SK-N-SH treated with all-trans-retinoic acid at 6 μM for 48 hours (cell line): ENCODE measurements around the gene CDC42SE1.

ENCODE experiments used
- ATAC-seq: fragments of 200-7000 bp; cut with Tn5 transposase; 3 replicates; pipeline ENCODE4 v1.9.1; 2020; ENCODE audit warnings: mild to moderate bottlenecking, moderate library complexity
- ARNTL ChIP-seq: fragments of 450-650 bp; formaldehyde crosslinking; IDR thresholded peaks from 2 replicates; pipeline ENCODE4 v1.5.0; 2020; ENCODE audit warnings: low read depth, mild to moderate bottlenecking, moderate library complexity, borderline replicate concordance
- BACH2 ChIP-seq: fragments of 250-450 bp; sonication (Bioruptor Pico); IDR thresholded peaks from 2 replicates; pipeline ENCODE4 v1.9.0; 2021; ENCODE audit warnings: mild to moderate bottlenecking, borderline replicate concordance
- CSDC2 ChIP-seq: fragments of 250-450 bp; sonication (Bioruptor Pico); IDR thresholded peaks from 2 replicates; pipeline ENCODE4 v1.5.0; 2020; ENCODE audit warnings: mild to moderate bottlenecking, moderate library complexity
- CSRNP3 ChIP-seq: fragments of 250-450 bp; sonication (Bioruptor Pico); IDR thresholded peaks from 2 replicates; pipeline ENCODE4 v1.5.1; 2021; ENCODE audit warnings: mild to moderate bottlenecking, moderate library complexity
- ESRRG ChIP-seq: fragments of 250-450 bp; sonication (Bioruptor Pico); IDR thresholded peaks from 2 replicates; pipeline ENCODE4 v1.6.1; 2021; ENCODE audit warnings: mild to moderate bottlenecking
- GLIS3 ChIP-seq: fragments of 250-450 bp; sonication (Bioruptor Pico); IDR thresholded peaks from 2 replicates; pipeline ENCODE4 v1.5.0; 2020; ENCODE audit warnings: mild to moderate bottlenecking, moderate library complexity
- ISL1 ChIP-seq: fragments of 250-450 bp; sonication (Bioruptor Pico); IDR thresholded peaks from 2 replicates; pipeline ENCODE4 v2.1.2; 2022; ENCODE audit warnings: mild to moderate bottlenecking, moderate library complexity
- POU6F1 ChIP-seq: fragments of 250-450 bp; sonication (Bioruptor Pico); IDR thresholded peaks from 2 replicates; pipeline ENCODE4 v1.8.0; 2021; ENCODE audit warnings: low read depth, mild to moderate bottlenecking, moderate library complexity, borderline replicate concordance
- RARB ChIP-seq: fragments of 250-450 bp; sonication (Bioruptor Pico); IDR thresholded peaks from 2 replicates; pipeline ENCODE4 v1.8.0; 2021; ENCODE audit warnings: mild to moderate bottlenecking, moderate library complexity
- TCF4 ChIP-seq: fragments of 250-450 bp; sonication (Bioruptor Pico); IDR thresholded peaks from 2 replicates; pipeline ENCODE4 v1.8.0; 2021; ENCODE audit warnings: mild to moderate bottlenecking, moderate library complexity, borderline replicate concordance
- TOX ChIP-seq: fragments of 250-450 bp; sonication (Bioruptor Pico); IDR thresholded peaks from 2 replicates; pipeline ENCODE4 v1.8.0; 2021; ENCODE audit warnings: mild to moderate bottlenecking, moderate library complexity, borderline replicate concordance
- ZC3H10 ChIP-seq: fragments of 250-450 bp; sonication (Bioruptor Pico); IDR thresholded peaks from 2 replicates; pipeline ENCODE4 v1.5.1; 2021; ENCODE audit warnings: mild to moderate bottlenecking, moderate library complexity
- ZFP3 ChIP-seq: fragments of 250-450 bp; sonication (Bioruptor Pico); IDR thresholded peaks from 2 replicates; pipeline ENCODE4 v1.5.0; 2020; ENCODE audit warnings: mild to moderate bottlenecking, moderate library complexity
- ZFP30 ChIP-seq: fragments of 450-650 bp; formaldehyde crosslinking; IDR thresholded peaks from 2 replicates; pipeline ENCODE4 v1.5.0; 2022; ENCODE audit warnings: mild to moderate bottlenecking, moderate library complexity
- ZNF565 ChIP-seq: fragments of 450-650 bp; formaldehyde crosslinking; conservative IDR thresholded peaks from 2 replicates; pipeline ENCODE4 v1.5.0; 2020; ENCODE audit warnings: low read depth, mild to moderate bottlenecking, moderate library complexity
- ZNF70 ChIP-seq: fragments of 450-650 bp; formaldehyde crosslinking; IDR thresholded peaks from 2 replicates; pipeline ENCODE4 v1.5.0; 2020; ENCODE audit warnings: mild to moderate bottlenecking, moderate library complexity
- ZNF8 ChIP-seq: fragments of 450-650 bp; formaldehyde crosslinking; IDR thresholded peaks from 2 replicates; pipeline ENCODE4 v1.5.0; 2020; ENCODE audit warnings: mild to moderate bottlenecking, moderate library complexity
- TF ChIP-seq, protein P1 (sequence below): fragments of 250-450 bp; sonication (Bioruptor Pico); IDR thresholded peaks from 2 replicates; pipeline ENCODE4 v1.5.0; 2020; ENCODE audit warnings: mild to moderate bottlenecking, moderate library complexity
- TF ChIP-seq, protein P2 (sequence below): fragments of 250-450 bp; sonication (Bioruptor Pico); IDR thresholded peaks from 2 replicates; pipeline ENCODE4 v1.8.0; 2020; ENCODE audit warnings: mild to moderate bottlenecking, moderate library complexity, borderline replicate concordance
- TF ChIP-seq, protein P3 (sequence below): fragments of 250-450 bp; sonication (Bioruptor Pico); IDR thresholded peaks from 2 replicates; pipeline ENCODE4 v1.5.1; 2020; ENCODE audit warnings: low read depth, mild to moderate bottlenecking, moderate library complexity

Gene CDC42SE1

DNA sequence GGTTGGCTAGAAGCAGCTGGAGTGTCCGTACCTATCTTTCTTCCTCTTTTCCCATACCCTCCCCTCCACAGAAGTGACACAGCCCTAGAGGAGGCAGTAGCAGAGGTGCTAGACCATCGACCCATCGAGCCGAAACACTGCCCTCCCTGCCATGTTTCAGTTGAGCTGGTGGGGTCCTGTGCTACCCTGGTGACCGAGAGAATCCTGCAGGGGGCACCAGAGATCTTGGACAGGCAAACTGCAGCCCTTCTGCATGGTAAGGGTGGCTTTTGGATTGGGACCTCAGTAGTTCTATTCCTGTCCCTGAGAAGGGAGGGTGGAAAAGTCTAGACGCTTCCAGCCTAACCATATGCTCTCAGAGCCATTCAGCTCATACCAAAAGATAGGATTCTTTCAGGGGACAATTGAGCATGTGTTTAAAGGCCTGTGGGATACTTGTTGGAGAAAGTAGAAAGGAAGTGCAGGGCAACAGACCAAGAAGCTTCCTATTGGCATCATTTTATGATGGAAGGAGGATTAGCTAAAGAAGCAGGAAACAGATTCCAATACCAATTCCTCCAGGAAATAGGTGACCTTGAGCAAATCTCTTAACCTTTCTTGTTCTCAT, 34.8 kb downstream of the CDC42SE1 start (continued):
- TF ChIP-seq, protein P1, sequence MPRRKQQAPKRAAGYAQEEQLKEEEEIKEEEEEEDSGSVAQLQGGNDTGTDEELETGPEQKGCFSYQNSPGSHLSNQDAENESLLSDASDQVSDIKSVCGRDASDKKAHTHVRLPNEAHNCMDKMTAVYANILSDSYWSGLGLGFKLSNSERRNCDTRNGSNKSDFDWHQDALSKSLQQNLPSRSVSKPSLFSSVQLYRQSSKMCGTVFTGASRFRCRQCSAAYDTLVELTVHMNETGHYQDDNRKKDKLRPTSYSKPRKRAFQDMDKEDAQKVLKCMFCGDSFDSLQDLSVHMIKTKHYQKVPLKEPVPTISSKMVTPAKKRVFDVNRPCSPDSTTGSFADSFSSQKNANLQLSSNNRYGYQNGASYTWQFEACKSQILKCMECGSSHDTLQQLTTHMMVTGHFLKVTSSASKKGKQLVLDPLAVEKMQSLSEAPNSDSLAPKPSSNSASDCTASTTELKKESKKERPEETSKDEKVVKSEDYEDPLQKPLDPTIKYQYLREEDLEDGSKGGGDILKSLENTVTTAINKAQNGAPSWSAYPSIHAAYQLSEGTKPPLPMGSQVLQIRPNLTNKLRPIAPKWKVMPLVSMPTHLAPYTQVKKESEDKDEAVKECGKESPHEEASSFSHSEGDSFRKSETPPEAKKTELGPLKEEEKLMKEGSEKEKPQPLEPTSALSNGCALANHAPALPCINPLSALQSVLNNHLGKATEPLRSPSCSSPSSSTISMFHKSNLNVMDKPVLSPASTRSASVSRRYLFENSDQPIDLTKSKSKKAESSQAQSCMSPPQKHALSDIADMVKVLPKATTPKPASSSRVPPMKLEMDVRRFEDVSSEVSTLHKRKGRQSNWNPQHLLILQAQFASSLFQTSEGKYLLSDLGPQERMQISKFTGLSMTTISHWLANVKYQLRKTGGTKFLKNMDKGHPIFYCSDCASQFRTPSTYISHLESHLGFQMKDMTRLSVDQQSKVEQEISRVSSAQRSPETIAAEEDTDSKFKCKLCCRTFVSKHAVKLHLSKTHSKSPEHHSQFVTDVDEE (CRISPR knock-in tag), result no peak
- TF ChIP-seq ZFP3 (CRISPR knock-in tag) (no peak), ZNF70 (CRISPR knock-in tag) (no peak), ARNTL (CRISPR knock-in tag) (no peak), ZNF8 (no peak)

GRCh38 chr1:151013518-151013917, 45.9 kb downstream of the CDC42SE1 start:
- no peak for TF ChIP-seq ZFP3 (CRISPR knock-in tag)
- no peak for TF ChIP-seq RARB (CRISPR knock-in tag)
- no peak for TF ChIP-seq TCF4
- no peak for TF ChIP-seq TOX
- TF ChIP-seq ZC3H10 (CRISPR knock-in tag), result no peak
- TF ChIP-seq, protein P1 (CRISPR knock-in tag), result no peak
- no peak for ATAC-seq

DNA sequence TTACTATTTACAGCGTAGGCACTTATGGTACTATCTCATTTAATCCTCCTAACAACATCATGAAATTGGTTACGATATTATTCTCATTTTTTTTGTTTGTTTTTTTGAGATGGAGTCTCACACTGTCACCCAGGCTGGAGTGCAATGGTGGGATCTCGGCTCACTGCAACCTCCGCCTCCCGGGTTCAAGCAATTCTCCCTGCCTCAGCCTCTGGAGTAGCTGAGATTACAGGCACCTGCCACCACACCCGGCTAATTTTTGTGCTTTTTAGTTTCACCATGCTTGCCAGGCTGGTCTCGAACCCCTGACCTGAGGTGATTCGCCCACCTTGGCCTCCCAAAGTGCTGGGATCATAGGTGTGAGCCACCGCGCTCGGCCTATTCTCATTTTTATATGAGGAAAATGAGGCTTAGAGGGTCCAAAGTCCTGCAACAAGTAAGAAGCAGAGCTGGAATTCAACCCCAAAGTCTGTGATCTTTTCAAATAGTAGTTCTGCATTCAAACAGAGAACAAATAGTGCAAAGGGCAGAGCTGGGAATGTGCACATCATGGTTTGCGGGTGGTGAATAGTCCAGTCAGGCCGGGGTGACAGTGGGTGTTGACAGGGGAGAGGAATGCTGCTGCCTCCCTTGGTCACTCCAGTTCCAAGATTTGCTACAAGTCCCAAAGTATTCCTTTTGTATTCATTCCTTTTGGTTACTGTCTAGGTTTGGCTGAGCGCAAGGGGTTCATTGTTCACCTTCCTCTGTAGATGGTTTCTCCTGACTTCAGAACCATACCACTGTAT, 46.5 kb downstream of the CDC42SE1 start:
- TF ChIP-seq ZC3H10 (CRISPR knock-in tag) (no peak), CSRNP3 (CRISPR knock-in tag) (no peak), ZFP3 (CRISPR knock-in tag) (no peak), ZNF70 (CRISPR knock-in tag) (no peak), ISL1 (CRISPR knock-in tag) (no peak), TOX (no peak), POU6F1 (CRISPR knock-in tag) (no peak), ESRRG (CRISPR knock-in tag) (no peak), CSDC2 (CRISPR knock-in tag) (no peak), BACH2 (no peak), ZNF565 (CRISPR knock-in tag) (no peak), ZFP30 (CRISPR knock-in tag) (no peak), GLIS3 (CRISPR knock-in tag) (no peak), ARNTL (CRISPR knock-in tag) (no peak), ZNF8 (no peak)
- TF ChIP-seq, protein P2, sequence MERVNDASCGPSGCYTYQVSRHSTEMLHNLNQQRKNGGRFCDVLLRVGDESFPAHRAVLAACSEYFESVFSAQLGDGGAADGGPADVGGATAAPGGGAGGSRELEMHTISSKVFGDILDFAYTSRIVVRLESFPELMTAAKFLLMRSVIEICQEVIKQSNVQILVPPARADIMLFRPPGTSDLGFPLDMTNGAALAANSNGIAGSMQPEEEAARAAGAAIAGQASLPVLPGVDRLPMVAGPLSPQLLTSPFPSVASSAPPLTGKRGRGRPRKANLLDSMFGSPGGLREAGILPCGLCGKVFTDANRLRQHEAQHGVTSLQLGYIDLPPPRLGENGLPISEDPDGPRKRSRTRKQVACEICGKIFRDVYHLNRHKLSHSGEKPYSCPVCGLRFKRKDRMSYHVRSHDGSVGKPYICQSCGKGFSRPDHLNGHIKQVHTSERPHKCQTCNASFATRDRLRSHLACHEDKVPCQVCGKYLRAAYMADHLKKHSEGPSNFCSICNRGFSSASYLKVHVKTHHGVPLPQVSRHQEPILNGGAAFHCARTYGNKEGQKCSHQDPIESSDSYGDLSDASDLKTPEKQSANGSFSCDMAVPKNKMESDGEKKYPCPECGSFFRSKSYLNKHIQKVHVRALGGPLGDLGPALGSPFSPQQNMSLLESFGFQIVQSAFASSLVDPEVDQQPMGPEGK (CRISPR knock-in tag), result no peak
- TF ChIP-seq, protein P3, sequence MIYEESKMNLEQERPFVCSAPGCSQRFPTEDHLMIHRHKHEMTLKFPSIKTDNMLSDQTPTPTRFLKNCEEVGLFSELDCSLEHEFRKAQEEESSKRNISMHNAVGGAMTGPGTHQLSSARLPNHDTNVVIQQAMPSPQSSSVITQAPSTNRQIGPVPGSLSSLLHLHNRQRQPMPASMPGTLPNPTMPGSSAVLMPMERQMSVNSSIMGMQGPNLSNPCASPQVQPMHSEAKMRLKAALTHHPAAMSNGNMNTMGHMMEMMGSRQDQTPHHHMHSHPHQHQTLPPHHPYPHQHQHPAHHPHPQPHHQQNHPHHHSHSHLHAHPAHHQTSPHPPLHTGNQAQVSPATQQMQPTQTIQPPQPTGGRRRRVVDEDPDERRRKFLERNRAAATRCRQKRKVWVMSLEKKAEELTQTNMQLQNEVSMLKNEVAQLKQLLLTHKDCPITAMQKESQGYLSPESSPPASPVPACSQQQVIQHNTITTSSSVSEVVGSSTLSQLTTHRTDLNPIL (CRISPR knock-in tag), result no peak
- no peak for ATAC-seq
